ENCODE data around the gene DTL.

DTL gene

DNA sequence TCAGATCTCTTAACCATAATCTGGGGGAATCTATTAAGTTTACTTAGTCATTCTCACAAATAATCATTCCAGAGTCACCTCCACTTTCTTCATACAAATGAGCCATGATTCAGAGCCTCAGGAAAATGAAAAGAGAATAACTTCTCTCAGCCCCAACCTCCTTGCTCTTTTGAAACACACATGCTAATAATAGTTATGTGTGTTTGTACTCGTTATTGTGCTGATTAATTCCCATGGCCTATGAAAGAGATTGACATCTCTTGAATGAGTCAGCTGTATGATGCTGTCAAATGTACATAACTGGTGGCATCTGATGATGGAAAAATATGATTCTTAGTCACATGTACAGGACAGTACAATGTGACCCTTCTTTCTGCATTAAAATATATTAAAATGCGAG is 41.5 kb downstream of the DTL start:
- TF ChIP-seq, protein P1, sequence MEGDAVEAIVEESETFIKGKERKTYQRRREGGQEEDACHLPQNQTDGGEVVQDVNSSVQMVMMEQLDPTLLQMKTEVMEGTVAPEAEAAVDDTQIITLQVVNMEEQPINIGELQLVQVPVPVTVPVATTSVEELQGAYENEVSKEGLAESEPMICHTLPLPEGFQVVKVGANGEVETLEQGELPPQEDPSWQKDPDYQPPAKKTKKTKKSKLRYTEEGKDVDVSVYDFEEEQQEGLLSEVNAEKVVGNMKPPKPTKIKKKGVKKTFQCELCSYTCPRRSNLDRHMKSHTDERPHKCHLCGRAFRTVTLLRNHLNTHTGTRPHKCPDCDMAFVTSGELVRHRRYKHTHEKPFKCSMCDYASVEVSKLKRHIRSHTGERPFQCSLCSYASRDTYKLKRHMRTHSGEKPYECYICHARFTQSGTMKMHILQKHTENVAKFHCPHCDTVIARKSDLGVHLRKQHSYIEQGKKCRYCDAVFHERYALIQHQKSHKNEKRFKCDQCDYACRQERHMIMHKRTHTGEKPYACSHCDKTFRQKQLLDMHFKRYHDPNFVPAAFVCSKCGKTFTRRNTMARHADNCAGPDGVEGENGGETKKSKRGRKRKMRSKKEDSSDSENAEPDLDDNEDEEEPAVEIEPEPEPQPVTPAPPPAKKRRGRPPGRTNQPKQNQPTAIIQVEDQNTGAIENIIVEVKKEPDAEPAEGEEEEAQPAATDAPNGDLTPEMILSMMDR (conservative IDR thresholded peaks at IDR 0.05), result no peak
- H3K27ac ChIP-seq, result no peak overlapping the region

DNA sequence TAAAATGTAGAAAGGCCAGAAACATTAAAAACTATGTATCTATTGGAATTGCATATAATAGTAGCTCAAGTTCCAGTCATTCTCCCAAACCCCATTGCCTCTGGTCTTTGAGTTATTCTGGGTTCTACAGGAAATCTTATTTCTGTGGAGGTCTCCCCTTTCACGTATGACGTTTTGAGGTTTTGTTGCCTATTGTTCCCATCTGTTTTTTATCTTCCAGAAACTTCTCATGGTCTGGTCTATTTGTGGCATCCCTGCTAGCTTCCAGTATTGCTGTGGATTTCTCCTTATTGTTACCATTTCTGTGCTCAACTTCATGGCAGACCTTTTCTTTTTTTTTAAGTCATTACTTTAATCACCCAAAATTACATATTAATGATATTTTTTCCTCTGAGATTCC is 43.3 kb downstream of the DTL start:
- TF ChIP-seq, protein P1 (conservative IDR thresholded peaks at IDR 0.05), result no peak
- TF ChIP-seq ZFX (IDR thresholded peaks at IDR 0.05), result no peak
- no peak overlapping the region for H3K27ac ChIP-seq

DNA sequence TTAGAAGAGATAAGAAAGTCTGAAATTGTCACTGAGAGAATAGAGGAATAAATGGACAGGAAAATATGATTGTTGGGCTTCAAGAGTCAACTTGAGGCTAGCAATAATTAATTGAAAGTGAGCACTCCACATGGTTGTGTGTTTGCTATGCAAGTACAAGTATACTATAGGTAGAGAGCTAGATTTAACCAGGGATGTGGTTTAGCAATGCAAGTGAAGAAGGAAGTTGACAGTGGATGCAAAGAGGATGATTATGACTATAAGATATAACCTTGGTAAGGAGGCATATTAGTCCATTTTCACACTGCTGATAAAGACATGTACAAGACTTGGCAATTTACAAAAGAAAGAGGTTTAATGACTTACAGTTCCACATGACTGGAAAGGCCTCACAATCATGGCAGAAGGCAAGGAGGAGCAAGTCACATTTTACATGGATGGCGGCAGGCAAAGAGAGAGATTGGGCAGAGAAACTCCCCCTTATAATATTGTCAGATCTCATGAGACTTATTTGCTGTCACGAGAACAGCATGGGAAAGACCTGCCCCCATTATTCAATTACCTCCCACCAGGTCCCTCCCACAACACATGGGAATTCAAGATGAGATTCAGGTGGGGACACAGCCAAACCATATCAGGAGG is 47.3 kb downstream of the DTL start:
- no peak overlapping the region for H3K27ac ChIP-seq
- TF ChIP-seq, protein P1 (conservative IDR thresholded peaks at IDR 0.05), result no peak
- no peak for TF ChIP-seq ZFX (IDR thresholded peaks at IDR 0.05)

DNA sequence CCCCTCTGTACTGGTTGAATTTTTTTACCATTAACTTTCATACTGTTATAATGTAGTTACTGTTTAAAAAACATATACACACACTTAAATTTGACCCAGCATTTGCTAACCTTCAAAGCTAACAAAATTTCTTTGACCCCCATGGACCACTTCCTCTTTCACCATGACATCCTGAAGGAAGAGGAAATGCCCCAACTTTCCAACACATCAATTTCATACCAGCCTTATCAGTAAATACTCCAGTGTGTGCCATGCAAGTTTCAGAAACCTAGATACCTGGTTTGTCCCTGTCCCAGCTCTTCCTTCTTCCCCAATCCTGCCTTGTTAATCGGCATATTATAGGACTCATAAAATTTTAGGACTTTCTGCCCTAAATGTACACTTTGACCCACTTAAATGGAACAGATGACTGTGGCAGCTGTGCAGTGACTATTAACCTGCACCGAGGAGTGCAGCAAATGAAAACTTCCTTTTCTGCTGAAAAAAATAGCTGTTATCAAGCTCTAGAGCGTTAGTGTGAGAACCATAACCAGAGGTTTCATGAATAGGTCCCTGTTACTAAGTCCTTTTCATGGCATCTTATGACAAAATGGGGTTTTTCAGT is 54.1 kb downstream of the DTL start:
- no peak for TF ChIP-seq ZFX (IDR thresholded peaks at IDR 0.05)
- TF ChIP-seq, protein P1 (conservative IDR thresholded peaks at IDR 0.05), result no peak
- H3K27ac ChIP-seq, result no peak overlapping the region; the same call in 1 of the 2 replicates

DNA sequence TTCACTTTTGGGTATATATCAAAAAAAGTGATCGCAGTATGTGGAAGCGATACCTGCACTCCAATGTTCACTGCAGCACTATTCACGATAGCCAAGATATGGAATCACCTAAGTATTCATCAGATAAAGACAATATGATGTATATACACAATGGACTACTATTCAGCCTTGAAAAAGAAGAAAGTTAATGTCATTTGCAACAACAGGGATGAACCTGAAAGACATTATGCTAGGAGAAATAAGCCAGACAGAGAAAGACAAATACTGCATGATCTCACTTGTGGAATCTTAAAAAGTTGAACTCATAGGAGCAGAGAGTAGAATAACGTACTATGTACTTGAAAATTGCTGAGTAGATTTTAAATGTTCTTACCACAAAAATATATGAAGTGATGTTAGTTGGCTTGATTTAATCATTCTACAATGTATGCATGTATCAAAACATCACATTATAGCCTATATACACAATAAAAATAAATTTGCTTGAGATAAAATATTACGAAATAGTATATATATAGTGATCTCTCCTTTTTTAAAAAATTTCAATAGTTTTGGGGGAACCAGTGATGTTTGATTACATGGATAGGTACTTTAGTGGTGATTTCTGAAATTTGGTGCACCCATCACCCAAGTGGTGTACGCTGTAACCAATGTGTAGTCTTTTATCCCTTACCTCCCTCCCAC is 56.0 kb downstream of the DTL start:
- TF ChIP-seq ZFX (IDR thresholded peaks at IDR 0.05), result no peak
- TF ChIP-seq, protein P1 (conservative IDR thresholded peaks at IDR 0.05), result no peak
- H3K27ac ChIP-seq, result no peak overlapping the region

DNA sequence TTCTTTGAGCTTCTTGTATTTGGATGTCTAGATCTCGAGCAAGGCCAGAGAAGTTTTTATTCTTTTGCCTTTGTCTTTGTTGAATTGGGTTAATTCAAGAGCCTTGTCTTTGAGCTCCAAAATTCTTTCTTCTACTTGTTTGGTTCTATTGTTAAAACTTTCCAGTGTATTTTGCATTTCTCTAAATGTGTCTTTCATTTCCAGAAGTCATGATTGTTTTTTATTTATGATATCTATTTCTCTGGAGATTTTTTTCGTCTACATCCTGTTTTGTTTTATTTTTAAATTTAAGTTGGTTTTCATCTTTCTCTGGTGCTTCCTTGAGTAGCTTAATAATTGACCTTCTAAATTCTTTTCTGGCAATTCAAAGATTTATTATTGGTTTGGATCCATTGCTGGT is 61.8 kb downstream of the DTL start:
- H3K27ac ChIP-seq, result no peak overlapping the region
- no peak for TF ChIP-seq ZFX (IDR thresholded peaks at IDR 0.05)
- TF ChIP-seq, protein P1 (conservative IDR thresholded peaks at IDR 0.05), result no peak

DNA sequence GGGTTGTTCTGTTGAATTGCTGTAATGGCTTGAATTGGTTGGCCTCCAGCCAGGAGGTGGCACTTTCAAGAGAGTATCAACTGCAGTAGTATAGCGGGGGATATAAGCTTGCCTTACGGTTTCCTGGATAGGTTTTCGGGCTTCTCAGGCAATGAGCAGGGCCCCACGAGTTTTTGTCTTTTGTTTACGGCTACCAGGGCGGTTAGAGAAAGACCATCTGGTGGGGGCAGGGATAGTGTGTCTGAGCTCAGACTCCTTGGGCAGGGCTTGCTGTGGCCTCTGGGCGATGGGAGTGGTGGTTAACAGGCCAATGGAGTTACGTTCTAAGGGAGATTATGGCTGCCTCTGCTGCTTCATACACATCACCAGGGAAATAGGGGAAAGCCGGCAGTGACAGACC is 62.8 kb downstream of the DTL start:
- TF ChIP-seq, protein P1 (conservative IDR thresholded peaks at IDR 0.05), result no peak
- no peak for TF ChIP-seq ZFX (IDR thresholded peaks at IDR 0.05)
- no peak overlapping the region for H3K27ac ChIP-seq
